HG03108 (cell line): Measurements from ENCODE around the gene KLHDC8A.
"Not testable (repeated sequence)": the region's sequence is repeated elsewhere in the genome, so short reads cannot be mapped to it uniquely, and the experiment has no call there.

Experiments used
- ATAC-seq: cut with Tn5 transposase; IDR thresholded peaks from one replicate; pipeline ENCODE4 v1.9.1; 2021; ENCODE audit warnings: moderate library complexity; ENCODE audit not compliant: unreplicated experiment

KLHDC8A gene

GRCh38 chr1:205298191-205298994, 58.3 kb downstream of the KLHDC8A start:
- ATAC-seq, result no peak

- not testable (repeated sequence) for ATAC-seq
These were observed 59.1 kb downstream of the KLHDC8A start for GRCh38 chr1:205297546-205298177.

- ATAC-seq, result no peak
These were observed 60.6 kb downstream of the KLHDC8A start for GRCh38 chr1:205296154-205296553.

GRCh38 chr1:205294934-205295333, 61.8 kb downstream of the KLHDC8A start:
- ATAC-seq, result no peak

GRCh38 chr1:205294175-205294917, 62.4 kb downstream of the KLHDC8A start:
- no peak for ATAC-seq

- no peak for ATAC-seq
These were observed 63.2 kb downstream of the KLHDC8A start for GRCh38 chr1:205293350-205294074.

GRCh38 chr1:205291596-205291995, 65.1 kb downstream of the KLHDC8A start:
- no peak for ATAC-seq

- ATAC-seq, result peak; percentile 76
These were observed 68.8 kb downstream of the KLHDC8A start for GRCh38 chr1:205287767-205288559.

- ATAC-seq, result no peak
These were observed 69.6 kb downstream of the KLHDC8A start for GRCh38 chr1:205287076-205287475.

GRCh38 chr1:205286335-205286950, 70.3 kb downstream of the KLHDC8A start:
- ATAC-seq, result no peak
